ENCODE data around the gene DCC.

GRCh38 chr18:52995875-52996274, 655.9 kb downstream of the DCC start:
- TF ChIP-seq CTCF (IDR thresholded peaks at IDR 0.05) (no peak), POLR2A (IDR thresholded peaks at IDR 0.05) (no peak)
